Keratinocyte (primary cell): ENCODE data around the gene ADAMTS6.

Experiments used
- EZH2 ChIP-seq: IDR thresholded peaks from one replicate; pipeline ENCODE4 v1.6.1; 2012; ENCODE audit warnings: inconsistent platforms, mild to moderate bottlenecking, low read length, moderate library complexity
- TF ChIP-seq, protein P1 (sequence below), 3 experiments: IDR thresholded peaks in 1 of 3; conservative IDR thresholded peaks in 1 of 3; optimal IDR thresholded peaks in 1 of 3; 2 replicates in 2 of 3; 3 replicates in 1 of 3; pipeline versions ENCODE3 to v1.5.1; 2011; ENCODE audit warnings: low read length in 3 of 3, mild to moderate bottlenecking in 3 of 3, moderate library complexity in 2 of 3, control low read depth in 1 of 3, inconsistent platforms in 1 of 3; ENCODE audit not compliant: insufficient read depth in 2 of 3; ENCODE audit errors: extremely low read depth in 1 of 3

GRCh38 chr5:65474130-65474711 lies 7.5 kb downstream of the ADAMTS6 start:
- TF ChIP-seq, protein P1, sequence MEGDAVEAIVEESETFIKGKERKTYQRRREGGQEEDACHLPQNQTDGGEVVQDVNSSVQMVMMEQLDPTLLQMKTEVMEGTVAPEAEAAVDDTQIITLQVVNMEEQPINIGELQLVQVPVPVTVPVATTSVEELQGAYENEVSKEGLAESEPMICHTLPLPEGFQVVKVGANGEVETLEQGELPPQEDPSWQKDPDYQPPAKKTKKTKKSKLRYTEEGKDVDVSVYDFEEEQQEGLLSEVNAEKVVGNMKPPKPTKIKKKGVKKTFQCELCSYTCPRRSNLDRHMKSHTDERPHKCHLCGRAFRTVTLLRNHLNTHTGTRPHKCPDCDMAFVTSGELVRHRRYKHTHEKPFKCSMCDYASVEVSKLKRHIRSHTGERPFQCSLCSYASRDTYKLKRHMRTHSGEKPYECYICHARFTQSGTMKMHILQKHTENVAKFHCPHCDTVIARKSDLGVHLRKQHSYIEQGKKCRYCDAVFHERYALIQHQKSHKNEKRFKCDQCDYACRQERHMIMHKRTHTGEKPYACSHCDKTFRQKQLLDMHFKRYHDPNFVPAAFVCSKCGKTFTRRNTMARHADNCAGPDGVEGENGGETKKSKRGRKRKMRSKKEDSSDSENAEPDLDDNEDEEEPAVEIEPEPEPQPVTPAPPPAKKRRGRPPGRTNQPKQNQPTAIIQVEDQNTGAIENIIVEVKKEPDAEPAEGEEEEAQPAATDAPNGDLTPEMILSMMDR (optimal IDR thresholded peaks at IDR 0.05 in 1 of 3, IDR thresholded peaks at IDR 0.05 in 1 of 3, conservative IDR thresholded peaks at IDR 0.05 in 1 of 3; ENCODE audit: extremely low read depth in 1 of 3, insufficient read depth in 2 of 3, low read length in 3 of 3) = no peak
- no peak for TF ChIP-seq EZH2
